ENCODE results near the gene RAB27A. TPM values are rescaled to one million over a fixed set of nuclear protein-coding genes. Genes with fewer than 3 reads are reported as not detected.
"Not testable (repeated sequence)": the region's sequence is repeated elsewhere in the genome, so short reads cannot be mapped to it uniquely, and the experiment has no call there.

Gene RAB27A
- total RNA-seq, 2 donors from 2014 or later = 136 to 243 TPM

GRCh38 chr15:55253580-55253979 is 36.0 kb downstream of the RAB27A start:
- peaks cover 63 to 70% of the 10 kb centered on the region in 2 donors for H3K4me1 Mint-ChIP-seq (ENCODE audit: low read depth in 2 of 2)
- no peaks in the 10 kb centered on the region for H3K9me3 Mint-ChIP-seq
- ATAC-seq = peak; percentile 34 to 57
- H3K36me3 Mint-ChIP-seq = peaks cover 23% of the 10 kb centered on the region
- peak overlapping the region; percentile 85 to 88 for H3K27ac Mint-ChIP-seq
- H3K4me3 Mint-ChIP-seq = peak overlapping the region; percentile 72
- no peaks in the 10 kb centered on the region for H3K27me3 Mint-ChIP-seq
- no peak for DNase-seq (ENCODE audit: low spot score)

DNA sequence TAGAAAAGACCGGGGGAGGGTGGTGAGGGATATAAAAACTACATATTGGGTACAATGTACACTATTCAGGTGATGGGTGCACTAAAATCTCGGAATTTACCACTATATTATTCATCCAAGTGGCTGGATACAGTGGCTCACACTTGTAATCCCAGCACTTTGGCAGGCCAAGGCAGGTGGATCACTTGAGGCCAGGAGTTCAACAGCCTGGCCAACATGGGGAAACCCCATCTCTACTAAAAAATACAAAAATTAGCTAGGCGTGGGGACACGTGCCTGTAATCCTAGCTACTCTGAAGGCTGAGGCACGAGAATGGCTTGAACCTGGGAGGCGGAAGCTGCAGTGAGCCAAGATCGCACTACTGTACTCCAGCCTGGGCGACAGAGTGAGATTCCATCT is 37.4 kb downstream of the RAB27A start:
- H3K9me3 Mint-ChIP-seq; H3K27me3 Mint-ChIP-seq; DNase-seq (ENCODE audit: low spot score); ATAC-seq: not testable (repeated sequence)
- Mint-ChIP-seq H3K4me3 (peak overlapping the region; percentile 53), H3K27ac (peak overlapping the region; percentile 85 to 88), H3K36me3 (peaks cover 23% of the 10 kb centered on the region), H3K4me1 (ENCODE audit: low read depth in 2 of 2) (peaks cover 62 to 70% of the 10 kb centered on the region in 2 donors)

GRCh38 chr15:55250941-55251340 is 38.7 kb downstream of the RAB27A start:
- Mint-ChIP-seq H3K4me3 (peak overlapping the region; percentile 53), H3K36me3 (peaks cover 11% of the 10 kb centered on the region)
- no peak for DNase-seq (ENCODE audit: low spot score)

DNA sequence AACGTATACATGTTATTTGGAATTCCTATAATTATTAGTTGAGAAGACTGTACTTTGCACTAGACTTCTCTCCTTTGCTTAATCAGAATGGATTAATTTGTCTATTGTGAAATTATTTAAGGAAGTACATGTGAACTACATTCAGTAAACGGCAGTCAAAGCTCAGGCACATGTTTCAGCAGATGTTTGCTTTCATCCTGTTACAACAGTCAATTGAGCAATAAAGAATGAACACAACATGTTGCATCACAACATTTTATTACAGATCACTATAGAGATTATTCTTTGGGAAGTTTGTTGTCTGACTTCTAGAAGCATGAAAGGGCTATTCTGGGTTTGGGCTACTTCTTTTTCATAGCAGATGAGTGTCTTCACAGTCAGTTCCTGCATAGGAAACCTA is 39.2 kb downstream of the RAB27A start:
- peaks cover 54 to 63% of the 10 kb centered on the region in 2 donors for H3K4me1 Mint-ChIP-seq (ENCODE audit: low read depth in 2 of 2)

More at GRCh38 chr15:55250941-55251340, 38.7 kb downstream of the RAB27A start:
- H3K27me3 Mint-ChIP-seq = no peaks in the 10 kb centered on the region
- H3K9me3 Mint-ChIP-seq = no peaks in the 10 kb centered on the region
- ATAC-seq = peak in 1 of 2 donors; percentile 43
- peaks cover 60 to 69% of the 10 kb centered on the region in 2 donors for H3K4me1 Mint-ChIP-seq (ENCODE audit: low read depth in 2 of 2)
- H3K27ac Mint-ChIP-seq = peak overlapping the region; percentile 85 to 88

GRCh38 chr15:55249885-55250284 is 39.7 kb downstream of the RAB27A start:
- ATAC-seq; DNase-seq (ENCODE audit: low spot score); H3K36me3 Mint-ChIP-seq; H3K9me3 Mint-ChIP-seq; H3K27me3 Mint-ChIP-seq: not testable (repeated sequence)
- H3K4me3 Mint-ChIP-seq = peak overlapping the region; percentile 1
- peaks cover 53 to 63% of the 10 kb centered on the region in 2 donors for H3K4me1 Mint-ChIP-seq (ENCODE audit: low read depth in 2 of 2)
- peak overlapping the region; percentile 85 to 88 for H3K27ac Mint-ChIP-seq

More for the DNA sequence above, 39.2 kb downstream of the RAB27A start:
- Mint-ChIP-seq H3K36me3 (peaks cover 7% of the 10 kb centered on the region), H3K27me3 (no peaks in the 10 kb centered on the region), H3K4me3 (peak overlapping the region; percentile 53), H3K27ac (peak overlapping the region; percentile 85 to 88), H3K9me3 (no peaks in the 10 kb centered on the region)
- ATAC-seq (peak in 1 of 2 donors; percentile 65), DNase-seq (ENCODE audit: low spot score) (no peak)

DNA sequence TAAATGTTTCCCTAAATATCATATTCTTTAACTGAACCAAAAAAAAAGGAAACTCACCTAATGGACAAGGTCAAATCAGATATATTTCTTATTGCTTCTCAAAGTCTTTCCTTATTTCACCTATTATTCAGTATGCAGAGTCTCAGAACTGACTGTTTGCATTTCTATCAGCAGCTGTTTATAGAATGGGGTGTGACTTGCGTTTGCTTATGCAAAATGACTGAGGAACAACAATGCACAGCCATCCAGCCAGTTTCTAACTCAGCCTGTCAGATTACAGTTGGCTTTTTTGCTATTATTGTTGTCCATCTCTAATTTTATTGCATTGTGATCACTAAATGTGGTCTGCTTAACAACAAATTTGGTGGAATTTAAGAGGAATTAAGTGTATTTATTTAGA is 40.7 kb downstream of the RAB27A start:
- peak overlapping the region; percentile 19 for H3K4me3 Mint-ChIP-seq
- DNase-seq (ENCODE audit: low spot score) (no peak), ATAC-seq (no peak)
- H3K9me3 Mint-ChIP-seq = no peaks in the 10 kb centered on the region
- peak overlapping the region; percentile 85 to 88 for H3K27ac Mint-ChIP-seq
- no peaks in the 10 kb centered on the region for H3K27me3 Mint-ChIP-seq
- peaks cover 7% of the 10 kb centered on the region for H3K36me3 Mint-ChIP-seq
- peaks cover 52 to 68% of the 10 kb centered on the region in 2 donors for H3K4me1 Mint-ChIP-seq (ENCODE audit: low read depth in 2 of 2)

GRCh38 chr15:55247766-55248427 is 41.7 kb downstream of the RAB27A start:
- ATAC-seq = peak; percentile 92 to 94
- peak; percentile 78 for DNase-seq (ENCODE audit: low spot score)
- H3K4me3 Mint-ChIP-seq = peak overlapping the region; percentile 59
- H3K36me3 Mint-ChIP-seq = peaks cover 7% of the 10 kb centered on the region
- H3K27ac Mint-ChIP-seq = peak overlapping the region; percentile 69 to 85
- peaks cover 47 to 66% of the 10 kb centered on the region in 2 donors for H3K4me1 Mint-ChIP-seq (ENCODE audit: low read depth in 2 of 2)
- H3K9me3 Mint-ChIP-seq = no peaks in the 10 kb centered on the region
- no peaks in the 10 kb centered on the region for H3K27me3 Mint-ChIP-seq

DNA sequence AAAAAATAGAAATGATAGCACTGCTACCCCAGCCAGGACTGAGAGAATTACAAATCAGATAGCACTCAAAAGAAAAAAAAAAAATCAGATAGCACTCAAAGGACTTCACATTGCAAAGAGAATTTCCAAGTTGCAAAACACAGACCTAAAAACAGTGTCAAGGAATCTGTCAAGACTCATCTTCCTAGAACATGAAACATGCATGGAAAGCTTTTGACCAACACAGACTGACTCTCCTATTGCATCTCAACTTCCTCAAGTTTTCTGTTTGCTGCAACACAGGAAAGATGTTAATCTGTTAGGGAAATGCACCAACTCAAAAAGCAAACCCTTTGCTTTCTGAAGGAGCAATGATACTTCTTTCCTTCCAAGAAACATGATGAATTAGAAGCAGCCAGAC is 42.3 kb downstream of the RAB27A start:
- Mint-ChIP-seq H3K36me3 (peaks cover 7% of the 10 kb centered on the region), H3K9me3 (no peaks in the 10 kb centered on the region), H3K4me1 (ENCODE audit: low read depth in 2 of 2) (peaks cover 51 to 71% of the 10 kb centered on the region in 2 donors), H3K27me3 (no peaks in the 10 kb centered on the region), H3K4me3 (peak overlapping the region; percentile 59), H3K27ac (peak overlapping the region; percentile 69 to 85)
- ATAC-seq (peak; percentile 3 to 40), DNase-seq (ENCODE audit: low spot score) (no peak)

GRCh38 chr15:55246567-55246966 is 43.0 kb downstream of the RAB27A start:
- Mint-ChIP-seq H3K27me3 (no peaks in the 10 kb centered on the region), H3K9me3 (no peaks in the 10 kb centered on the region), H3K4me1 (ENCODE audit: low read depth in 2 of 2) (peaks cover 51 to 70% of the 10 kb centered on the region in 2 donors), H3K27ac (peak overlapping the region; percentile 69 to 85), H3K4me3 (peak overlapping the region; percentile 59), H3K36me3 (peaks cover 2% of the 10 kb centered on the region)
- ATAC-seq = no peak
- no peak for DNase-seq (ENCODE audit: low spot score)

- peak overlapping the region; percentile 6 to 69 for H3K27ac Mint-ChIP-seq
- no peaks in the 10 kb centered on the region for H3K36me3 Mint-ChIP-seq
- ATAC-seq (no peak), DNase-seq (ENCODE audit: low spot score) (no peak)
- peaks cover 46 to 62% of the 10 kb centered on the region in 2 donors for H3K4me1 Mint-ChIP-seq (ENCODE audit: low read depth in 2 of 2)
- H3K27me3 Mint-ChIP-seq = no peaks in the 10 kb centered on the region
- no peaks in the 10 kb centered on the region for H3K9me3 Mint-ChIP-seq
- no peak overlapping the region for H3K4me3 Mint-ChIP-seq
These were observed 44.6 kb downstream of the RAB27A start for GRCh38 chr15:55245059-55245458.

GRCh38 chr15:55241891-55242290 is 47.7 kb downstream of the RAB27A start:
- Mint-ChIP-seq H3K9me3 (no peaks in the 10 kb centered on the region), H3K27me3 (no peaks in the 10 kb centered on the region), H3K4me1 (ENCODE audit: low read depth in 2 of 2) (peaks cover 46 to 72% of the 10 kb centered on the region in 2 donors), H3K36me3 (peaks cover 6% of the 10 kb centered on the region), H3K4me3 (no peak overlapping the region), H3K27ac (peak overlapping the region; percentile 43 to 50)
- DNase-seq (ENCODE audit: low spot score) = no peak
- ATAC-seq = no peak

DNA sequence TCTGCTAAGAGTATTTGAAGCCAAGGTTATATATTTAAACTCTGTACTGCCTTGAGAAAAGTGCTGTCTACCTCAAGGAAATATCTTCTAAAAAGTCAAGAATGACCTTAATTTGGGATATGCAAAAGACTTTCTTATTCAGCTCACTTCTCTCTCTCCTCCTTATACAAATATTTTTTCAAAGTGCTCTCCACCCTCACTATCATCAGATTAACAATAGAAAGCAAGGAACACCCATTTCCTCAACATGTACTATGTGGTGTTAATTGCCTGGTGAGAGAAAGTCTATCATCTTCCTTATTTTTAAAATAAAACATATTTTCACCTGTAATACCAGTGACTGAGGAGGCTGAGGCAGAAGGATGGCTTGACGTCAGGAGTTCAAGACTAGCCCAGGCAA is 48.4 kb downstream of the RAB27A start:
- Mint-ChIP-seq H3K27me3 (no peaks in the 10 kb centered on the region), H3K27ac (no peak overlapping the region), H3K36me3 (peaks cover 10% of the 10 kb centered on the region)

DNA sequence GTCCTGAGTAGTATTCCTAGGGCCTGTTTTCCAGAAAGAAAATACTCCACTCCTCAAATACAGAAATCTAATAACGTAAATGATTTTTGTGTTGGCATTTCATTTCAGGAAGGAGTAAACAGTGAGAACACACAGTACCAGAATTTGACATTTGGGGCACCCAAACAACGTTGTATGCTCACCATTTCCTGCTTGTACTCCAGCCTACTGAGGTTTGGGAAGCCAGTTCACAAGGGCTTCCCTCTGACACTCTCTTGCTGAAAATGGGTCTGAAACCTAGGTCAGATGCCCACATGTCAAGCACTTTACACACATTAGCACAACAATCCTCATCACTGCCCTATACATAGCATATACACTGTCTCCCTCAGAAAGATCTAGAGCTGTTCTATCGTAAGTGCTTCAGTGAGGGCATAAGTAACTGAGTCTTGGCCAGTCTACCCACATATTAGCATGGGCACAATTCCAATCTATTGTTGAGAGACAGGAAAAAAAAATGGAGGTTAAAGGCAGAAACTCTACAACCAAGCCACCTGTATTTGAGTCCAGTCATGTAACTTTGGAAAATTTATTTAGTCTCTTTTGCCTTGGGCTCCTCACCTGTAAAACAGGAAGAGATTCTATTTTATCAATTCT is 49.4 kb downstream of the RAB27A start:
- no peak for DNase-seq (ENCODE audit: low spot score)
- H3K9me3 Mint-ChIP-seq = no peaks in the 10 kb centered on the region
- peak overlapping the region; percentile 34 to 65 for H3K27ac Mint-ChIP-seq
- ATAC-seq = peak in 1 of 2 donors; percentile 61
- peak overlapping the region; percentile 38 for H3K4me3 Mint-ChIP-seq
- peaks cover 10% of the 10 kb centered on the region for H3K36me3 Mint-ChIP-seq
- no peaks in the 10 kb centered on the region for H3K27me3 Mint-ChIP-seq
- peaks cover 43 to 67% of the 10 kb centered on the region in 2 donors for H3K4me1 Mint-ChIP-seq (ENCODE audit: low read depth in 2 of 2)

More for the DNA sequence above, 48.4 kb downstream of the RAB27A start:
- ATAC-seq (no peak), DNase-seq (ENCODE audit: low spot score) (no peak)
- peaks cover 43 to 69% of the 10 kb centered on the region in 2 donors for H3K4me1 Mint-ChIP-seq (ENCODE audit: low read depth in 2 of 2)
- H3K9me3 Mint-ChIP-seq = no peaks in the 10 kb centered on the region
- no peak overlapping the region for H3K4me3 Mint-ChIP-seq

Data from natural killer cell treated with Interleukin-12 subunit alpha and Interleukin-12 subunit beta and Interleukin-15 and Interleukin-18, amount 100 ng/mL, for 72 hours (primary cell).